ENCODE data around the gene ADRA2C. TPM values are rescaled to one million over a fixed set of nuclear protein-coding genes. Genes with fewer than 3 reads are reported as not detected.

The ADRA2C gene
- total RNA-seq, 1 donor from 2014 or later: not detected

DNA sequence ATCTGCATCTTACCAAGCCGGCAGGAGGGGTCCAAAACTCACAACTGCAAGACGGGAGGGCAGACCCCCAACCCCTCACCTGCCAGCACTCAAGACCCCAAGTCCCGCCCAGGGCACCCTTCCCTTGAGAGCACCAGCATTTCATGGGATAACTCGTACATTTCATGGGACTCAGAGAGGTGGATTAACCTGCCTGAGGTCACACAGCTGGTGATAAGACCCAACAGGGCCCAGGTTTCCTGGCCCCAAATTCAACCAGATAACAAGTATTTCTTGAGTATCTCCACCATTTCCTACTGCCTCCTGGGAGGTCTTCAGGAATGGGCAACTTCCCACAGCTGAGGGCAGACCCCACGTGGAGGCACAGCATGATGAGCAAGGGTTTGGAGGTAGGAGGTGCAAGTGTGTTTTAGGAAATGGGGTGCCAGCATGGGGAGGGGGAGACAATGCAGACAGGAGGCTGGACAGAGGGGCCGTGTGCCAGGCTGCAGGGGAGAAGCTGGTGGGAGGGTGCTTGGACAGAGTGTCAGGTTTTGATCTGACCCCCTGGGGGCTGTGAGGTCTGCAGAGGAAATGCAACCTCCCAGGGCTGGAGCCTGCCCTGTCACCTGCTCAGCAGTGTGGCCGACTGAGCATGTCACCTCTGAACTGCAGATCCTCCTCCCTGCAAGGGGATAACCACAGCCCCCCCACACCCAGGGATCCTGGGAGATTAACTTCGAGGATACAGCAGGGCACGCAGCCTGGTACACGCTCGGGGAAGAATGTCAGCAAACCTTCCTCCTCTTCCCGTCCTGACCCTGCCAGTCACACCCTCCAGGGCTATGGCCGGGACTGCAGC lies 4.4 kb downstream of the ADRA2C start:
- peaks cover 5% of the 10 kb centered on the region for H3K27me3 Mint-ChIP-seq (ENCODE audit: insufficient read depth)
- H3K27ac Mint-ChIP-seq: no peak overlapping the region
- H3K4me1 Mint-ChIP-seq (ENCODE audit: low read depth): no peaks in the 10 kb centered on the region
- no peaks in the 10 kb centered on the region for H3K9me3 Mint-ChIP-seq
- no peak for DNase-seq (ENCODE audit: low spot score)
- no peak overlapping the region for H3K4me3 Mint-ChIP-seq
- H3K36me3 Mint-ChIP-seq (ENCODE audit: low read depth): peaks cover 3% of the 10 kb centered on the region
- intact Hi-C loops (cut with micrococcal nuclease): no loop called here

DNA sequence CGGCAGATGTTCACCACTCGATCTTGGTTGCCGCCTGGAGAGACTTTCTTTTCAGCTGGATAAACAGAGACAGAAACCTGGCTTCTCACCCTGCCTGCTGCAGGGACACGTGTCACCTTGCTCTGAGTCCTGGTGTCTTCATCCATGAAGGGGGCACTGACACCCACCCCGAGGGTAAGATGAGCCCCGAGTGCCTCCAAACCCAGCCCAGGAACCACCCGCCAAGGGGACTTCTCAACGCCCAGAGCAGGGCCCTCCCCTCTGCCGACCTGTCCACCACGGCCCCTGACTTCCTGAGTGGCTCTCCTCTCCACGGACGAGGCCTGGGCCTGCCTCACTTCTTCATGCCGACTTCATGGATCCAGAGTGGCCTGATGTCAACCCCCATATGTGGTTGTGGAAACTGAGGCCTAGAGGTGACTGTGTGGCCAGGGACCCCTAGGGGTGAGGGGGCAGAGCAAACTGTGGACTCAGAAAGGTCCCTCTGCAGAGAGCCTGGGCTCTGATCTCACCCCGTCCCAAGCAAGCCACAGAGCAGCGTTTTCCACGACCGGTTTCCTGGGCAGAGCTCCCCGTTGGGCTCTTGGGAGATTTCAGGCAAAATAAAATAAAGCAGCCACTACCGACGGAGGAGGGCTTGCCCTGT lies 5.1 kb downstream of the ADRA2C start:
- Mint-ChIP-seq H3K9me3 (no peaks in the 10 kb centered on the region), H3K36me3 (ENCODE audit: low read depth) (peaks cover 3% of the 10 kb centered on the region), H3K27me3 (ENCODE audit: insufficient read depth) (peaks cover 5% of the 10 kb centered on the region), H3K4me1 (ENCODE audit: low read depth) (no peaks in the 10 kb centered on the region), H3K4me3 (no peak overlapping the region), H3K27ac (no peak overlapping the region)
- DNase-seq (ENCODE audit: low spot score): no peak
- intact Hi-C loops (cut with micrococcal nuclease): no loop called here

DNA sequence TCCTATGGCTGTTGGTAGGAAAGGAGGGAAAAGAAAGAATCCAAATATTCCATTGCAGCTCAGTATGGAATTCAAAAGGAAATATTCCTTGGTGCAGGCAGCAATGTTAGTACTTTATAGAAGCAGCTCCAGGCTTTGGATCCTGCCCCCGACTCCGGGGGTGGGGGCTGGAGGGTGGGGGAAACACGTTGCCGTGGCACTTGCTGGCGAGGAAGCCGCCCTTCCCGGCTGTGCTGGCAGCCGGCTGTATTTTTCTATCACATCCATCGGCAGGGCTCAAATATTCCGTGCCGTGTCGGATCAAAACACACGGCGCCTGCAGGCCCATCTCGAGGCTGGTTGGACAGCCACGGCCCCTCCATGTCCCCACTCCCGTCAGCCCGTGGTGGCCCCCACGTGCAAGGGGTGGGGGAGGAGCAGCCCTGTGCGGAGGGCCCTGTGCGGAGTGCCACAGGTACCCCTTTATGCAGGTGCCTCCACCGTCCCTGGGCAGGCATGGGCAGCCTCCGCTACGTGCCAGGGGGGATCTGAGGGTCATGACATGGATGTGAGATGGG lies 5.8 kb downstream of the ADRA2C start:
- intact Hi-C loops (cut with micrococcal nuclease): no loop called here
- H3K27ac Mint-ChIP-seq: no peak overlapping the region
- no peak overlapping the region for H3K4me3 Mint-ChIP-seq
- H3K9me3 Mint-ChIP-seq: no peaks in the 10 kb centered on the region
- H3K27me3 Mint-ChIP-seq (ENCODE audit: insufficient read depth): peaks cover 4% of the 10 kb centered on the region
- no peak for DNase-seq (ENCODE audit: low spot score)
- peaks cover 3% of the 10 kb centered on the region for H3K36me3 Mint-ChIP-seq (ENCODE audit: low read depth)
- H3K4me1 Mint-ChIP-seq (ENCODE audit: low read depth): no peaks in the 10 kb centered on the region

DNA sequence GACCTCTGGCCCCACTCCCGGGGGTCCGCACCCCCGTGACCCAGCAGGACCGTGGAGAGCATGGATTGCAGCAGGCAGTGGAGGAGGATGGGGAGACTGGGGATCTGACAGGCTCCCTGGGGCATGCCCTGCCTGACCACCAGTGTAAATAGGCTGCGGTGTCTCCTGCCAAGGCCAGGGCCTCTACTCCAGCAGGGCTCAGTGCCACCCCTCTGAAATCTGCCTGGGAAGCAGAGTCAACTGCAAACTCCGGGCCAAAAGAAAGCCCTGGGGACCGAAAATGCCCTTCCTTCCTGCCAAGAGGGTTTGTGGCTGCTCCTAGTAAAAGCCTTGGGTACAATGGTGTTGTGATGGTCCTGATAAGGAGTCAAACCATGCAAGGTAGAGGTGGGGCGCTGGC lies 6.4 kb downstream of the ADRA2C start:
- H3K9me3 Mint-ChIP-seq: no peaks in the 10 kb centered on the region

DNA sequence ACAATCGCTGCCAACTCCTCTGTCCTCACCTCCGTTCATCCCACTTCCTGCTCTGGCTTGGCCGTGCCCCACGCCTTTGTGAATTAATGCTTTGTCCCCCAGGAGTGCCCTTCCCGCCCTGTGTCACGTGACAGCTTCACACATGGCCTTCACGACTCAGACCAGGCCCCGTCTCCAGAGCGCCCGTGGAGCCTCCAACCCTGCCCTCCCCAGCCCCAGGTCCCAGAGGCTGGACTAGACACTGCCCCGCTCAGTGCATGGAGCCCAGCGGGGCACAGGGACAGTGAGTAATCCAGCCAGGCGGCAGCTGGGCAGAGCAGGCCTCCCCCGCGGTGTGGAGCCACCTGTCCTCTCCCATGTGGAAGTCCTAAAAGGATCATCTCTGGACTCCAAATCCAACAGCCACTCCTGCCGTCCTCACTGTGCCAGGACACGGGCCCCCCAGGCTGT lies 7.4 kb downstream of the ADRA2C start:
- no peaks in the 10 kb centered on the region for H3K27me3 Mint-ChIP-seq (ENCODE audit: insufficient read depth)
- H3K9me3 Mint-ChIP-seq: no peaks in the 10 kb centered on the region
- intact Hi-C loops (cut with micrococcal nuclease): no loop called here
- H3K4me1 Mint-ChIP-seq (ENCODE audit: low read depth): no peaks in the 10 kb centered on the region
- no peak overlapping the region for H3K4me3 Mint-ChIP-seq
- H3K36me3 Mint-ChIP-seq (ENCODE audit: low read depth): no peaks in the 10 kb centered on the region
- DNase-seq (ENCODE audit: low spot score): no peak
- no peak overlapping the region for H3K27ac Mint-ChIP-seq

More for the DNA sequence above, 6.4 kb downstream of the ADRA2C start:
- DNase-seq (ENCODE audit: low spot score): no peak
- Mint-ChIP-seq H3K4me1 (ENCODE audit: low read depth) (no peaks in the 10 kb centered on the region), H3K36me3 (ENCODE audit: low read depth) (peaks cover 2% of the 10 kb centered on the region), H3K27ac (no peak overlapping the region), H3K4me3 (no peak overlapping the region), H3K27me3 (ENCODE audit: insufficient read depth) (peaks cover 2% of the 10 kb centered on the region)
- intact Hi-C loops (cut with micrococcal nuclease): no loop called here

DNA sequence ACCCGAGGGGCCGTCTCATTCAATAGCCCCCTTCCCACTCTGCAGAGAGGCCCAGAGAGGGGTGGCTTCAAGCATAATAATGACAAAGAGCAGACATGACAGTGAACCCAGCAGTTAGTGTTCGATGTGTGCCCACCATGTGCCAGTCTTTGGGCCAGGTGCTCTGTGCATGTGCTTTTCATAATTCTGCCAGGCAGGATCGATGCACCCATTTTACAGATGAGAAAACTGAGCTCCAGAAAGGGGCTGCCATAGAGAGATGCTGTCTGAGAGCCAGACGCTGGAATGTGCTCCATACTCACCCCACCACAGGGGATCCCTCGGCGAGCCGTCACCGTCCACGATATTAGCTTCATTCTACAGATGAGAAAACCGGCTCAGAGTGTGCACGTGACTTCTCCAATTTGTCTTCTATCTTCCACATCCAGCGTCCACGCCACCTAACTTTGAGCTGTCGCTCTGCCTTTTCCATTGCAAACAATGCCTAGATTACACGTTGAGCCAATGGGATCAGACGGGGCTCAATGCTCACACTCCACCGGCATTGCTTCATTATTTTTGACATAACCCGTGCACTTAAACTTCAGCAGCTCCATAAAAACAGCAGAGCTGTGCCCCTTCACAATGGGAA lies 8.2 kb downstream of the ADRA2C start:
- Mint-ChIP-seq H3K36me3 (ENCODE audit: low read depth) (no peaks in the 10 kb centered on the region), H3K27me3 (ENCODE audit: insufficient read depth) (no peaks in the 10 kb centered on the region), H3K9me3 (no peaks in the 10 kb centered on the region), H3K4me1 (ENCODE audit: low read depth) (no peaks in the 10 kb centered on the region), H3K27ac (no peak overlapping the region), H3K4me3 (no peak overlapping the region)
- DNase-seq (ENCODE audit: low spot score): no peak
- intact Hi-C loops (cut with micrococcal nuclease): no loop called here

DNA sequence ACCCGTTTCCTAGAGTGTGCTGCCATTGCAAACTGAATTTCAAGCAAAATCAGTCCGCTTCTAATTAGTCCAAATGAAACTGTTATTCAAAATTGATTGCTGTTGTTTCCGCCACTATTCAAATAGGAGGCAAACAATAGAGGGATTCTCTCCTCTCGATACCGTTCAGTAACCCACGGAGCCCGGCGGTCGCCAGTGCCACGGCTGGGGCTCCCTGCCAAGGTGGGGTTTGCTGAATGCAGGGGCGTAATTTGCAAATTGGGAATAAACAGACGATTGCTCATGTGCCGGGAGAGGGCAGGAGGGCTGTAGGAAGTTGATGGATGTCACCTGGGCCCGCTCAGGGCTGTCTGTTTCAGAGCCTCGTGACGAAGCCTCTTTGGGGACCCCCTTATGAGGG lies 8.8 kb downstream of the ADRA2C start:
- no peaks in the 10 kb centered on the region for H3K27me3 Mint-ChIP-seq (ENCODE audit: insufficient read depth)

DNA sequence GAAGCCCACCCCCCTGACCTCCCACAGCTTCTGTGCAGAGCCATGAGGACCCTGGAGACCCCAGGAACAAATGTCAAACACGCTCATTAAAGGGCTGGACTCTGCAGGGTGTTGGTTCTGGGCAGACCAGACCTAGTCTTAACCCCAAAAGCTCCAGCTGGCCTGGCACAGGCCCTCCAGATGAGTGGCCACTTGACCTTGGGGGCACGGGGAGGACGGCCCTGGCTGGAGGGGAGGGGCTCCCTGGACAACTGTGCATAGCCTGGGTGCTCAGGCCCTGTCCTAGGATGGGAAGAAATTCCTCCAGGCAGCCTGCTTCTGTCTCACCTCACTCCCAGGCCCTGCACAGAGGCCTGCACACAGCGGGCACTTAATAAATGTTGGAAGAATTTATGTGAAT lies 9.4 kb downstream of the ADRA2C start:
- no peak for DNase-seq (ENCODE audit: low spot score)
- Mint-ChIP-seq H3K4me3 (no peak overlapping the region), H3K4me1 (ENCODE audit: low read depth) (no peaks in the 10 kb centered on the region), H3K36me3 (ENCODE audit: low read depth) (no peaks in the 10 kb centered on the region), H3K9me3 (no peaks in the 10 kb centered on the region), H3K27ac (no peak overlapping the region), H3K27me3 (ENCODE audit: insufficient read depth) (no peaks in the 10 kb centered on the region)
- intact Hi-C loops (cut with micrococcal nuclease): no loop called here

More for the DNA sequence above, 8.8 kb downstream of the ADRA2C start:
- H3K4me3 Mint-ChIP-seq: no peak overlapping the region
- DNase-seq (ENCODE audit: low spot score): no peak
- H3K36me3 Mint-ChIP-seq (ENCODE audit: low read depth): no peaks in the 10 kb centered on the region
- no peaks in the 10 kb centered on the region for H3K4me1 Mint-ChIP-seq (ENCODE audit: low read depth)
- intact Hi-C loops (cut with micrococcal nuclease): no loop called here
- H3K27ac Mint-ChIP-seq: no peak overlapping the region
- no peaks in the 10 kb centered on the region for H3K9me3 Mint-ChIP-seq

DNA sequence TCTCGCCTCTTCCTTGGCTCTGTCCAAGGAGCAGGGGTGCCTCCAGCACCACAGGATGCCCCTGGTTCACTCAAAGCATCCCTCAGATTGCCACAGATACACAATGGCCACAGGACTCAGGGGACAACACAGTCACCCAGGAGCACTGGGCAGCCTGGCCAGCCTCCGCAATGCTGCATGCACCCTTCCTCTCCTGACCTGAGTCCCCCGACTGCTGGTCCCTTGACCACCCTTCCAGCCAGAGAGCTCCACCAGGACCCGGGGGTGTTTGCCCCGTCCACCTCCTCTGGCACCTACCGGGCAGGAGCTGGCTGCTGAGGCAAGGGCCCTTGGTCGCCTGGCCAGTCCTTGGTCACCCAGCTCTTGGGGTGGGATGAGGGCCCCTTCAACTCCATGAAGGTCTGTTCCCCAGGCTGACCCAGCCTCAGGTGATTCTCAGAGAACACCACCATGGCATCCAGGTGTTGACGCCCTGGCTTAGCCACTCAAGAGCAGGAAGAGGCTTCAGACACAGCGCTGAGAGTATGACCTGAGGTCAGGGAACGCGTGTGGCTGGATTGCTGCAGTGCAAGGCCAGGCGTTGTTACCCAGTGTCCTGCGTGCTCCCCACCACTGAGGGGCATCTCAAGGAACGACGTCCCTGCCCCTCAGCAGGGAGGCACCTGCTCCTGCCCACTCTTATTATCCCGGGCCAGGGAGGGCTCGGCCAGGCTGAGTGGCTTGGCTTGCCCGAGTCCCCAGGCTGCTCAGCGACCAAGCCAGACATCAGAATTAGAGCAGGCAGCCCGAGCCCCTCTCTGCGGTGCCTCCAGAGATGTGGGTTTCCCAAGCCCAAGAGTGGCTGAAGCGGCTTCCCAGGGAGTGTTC lies 10.2 kb downstream of the ADRA2C start:
- H3K27me3 Mint-ChIP-seq (ENCODE audit: insufficient read depth): no peaks in the 10 kb centered on the region
- H3K4me1 Mint-ChIP-seq (ENCODE audit: low read depth): no peaks in the 10 kb centered on the region
- H3K9me3 Mint-ChIP-seq: no peaks in the 10 kb centered on the region
- intact Hi-C loops (cut with micrococcal nuclease): no loop called here
- H3K36me3 Mint-ChIP-seq (ENCODE audit: low read depth): no peaks in the 10 kb centered on the region
- H3K27ac Mint-ChIP-seq: no peak overlapping the region
- no peak for DNase-seq (ENCODE audit: low spot score)
- H3K4me3 Mint-ChIP-seq: no peak overlapping the region

DNA sequence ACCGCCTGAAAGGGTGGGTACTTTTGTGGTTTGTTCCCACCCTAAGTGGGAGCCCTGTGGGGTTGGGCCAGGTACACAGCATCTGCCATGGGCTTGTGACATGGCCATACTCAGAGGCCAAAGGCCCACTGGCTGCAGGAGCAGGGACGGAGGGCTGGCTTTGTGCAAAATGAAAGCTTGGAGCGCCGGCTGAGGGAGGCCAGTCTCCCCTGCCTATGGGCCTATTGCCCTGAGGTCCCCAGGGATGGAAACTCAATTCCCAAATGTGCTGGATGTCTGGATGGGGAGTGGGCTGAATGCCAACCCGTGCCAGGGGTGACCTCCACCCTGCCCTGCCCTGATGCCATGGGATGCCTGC lies 10.8 kb downstream of the ADRA2C start:
- Mint-ChIP-seq H3K4me1 (ENCODE audit: low read depth) (no peaks in the 10 kb centered on the region), H3K27ac (no peak overlapping the region), H3K9me3 (no peaks in the 10 kb centered on the region), H3K36me3 (ENCODE audit: low read depth) (no peaks in the 10 kb centered on the region), H3K27me3 (ENCODE audit: insufficient read depth) (no peaks in the 10 kb centered on the region), H3K4me3 (no peak overlapping the region)
- DNase-seq (ENCODE audit: low spot score): no peak
- intact Hi-C loops (cut with micrococcal nuclease): no loop called here

DNA sequence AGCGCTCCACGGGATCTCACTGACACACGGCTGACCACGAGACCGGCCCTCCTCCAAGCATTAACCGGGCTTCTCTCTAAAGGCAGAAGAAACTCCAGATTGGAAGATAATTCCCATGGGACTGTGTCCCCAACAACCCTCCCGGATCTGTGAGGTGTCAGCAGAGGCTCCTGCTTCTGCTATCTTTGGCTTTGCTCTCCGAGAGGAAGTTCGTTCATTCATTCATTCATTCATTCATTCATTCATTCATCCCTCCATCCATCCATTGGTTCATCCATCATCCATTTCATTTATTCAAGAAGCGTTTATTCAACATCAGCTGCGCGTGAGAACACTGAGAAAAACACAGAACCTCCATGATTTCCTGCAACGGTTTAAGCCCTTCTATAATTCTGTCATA lies 11.5 kb downstream of the ADRA2C start:
- Mint-ChIP-seq H3K9me3 (no peaks in the 10 kb centered on the region), H3K4me3 (no peak overlapping the region), H3K4me1 (ENCODE audit: low read depth) (no peaks in the 10 kb centered on the region), H3K36me3 (ENCODE audit: low read depth) (no peaks in the 10 kb centered on the region), H3K27ac (no peak overlapping the region), H3K27me3 (ENCODE audit: insufficient read depth) (no peaks in the 10 kb centered on the region)
- DNase-seq (ENCODE audit: low spot score): no peak
- intact Hi-C loops (cut with micrococcal nuclease): no loop called here

DNA sequence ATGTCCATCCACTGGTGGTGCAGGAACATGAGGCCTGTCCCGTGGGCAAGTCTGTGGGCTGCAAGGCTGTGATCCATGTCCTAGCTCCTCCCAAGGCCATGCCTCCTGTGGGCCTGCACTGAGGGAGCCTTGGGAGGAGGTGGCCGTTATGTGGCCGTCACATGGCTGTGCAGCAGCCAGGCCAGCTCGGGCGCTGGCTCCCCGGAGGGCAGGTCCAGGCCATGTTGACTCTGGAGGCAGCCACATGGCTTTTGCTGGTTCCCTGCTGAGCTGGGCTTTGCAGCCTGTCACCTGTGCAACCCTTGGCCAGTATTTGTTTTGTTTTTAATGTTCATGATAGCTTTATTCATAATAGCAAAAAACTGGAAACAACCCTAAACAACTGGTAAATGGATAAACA lies 13.3 kb downstream of the ADRA2C start:
- Mint-ChIP-seq H3K4me1 (ENCODE audit: low read depth) (no peaks in the 10 kb centered on the region), H3K27ac (no peak overlapping the region), H3K4me3 (no peak overlapping the region), H3K36me3 (ENCODE audit: low read depth) (no peaks in the 10 kb centered on the region), H3K9me3 (no peaks in the 10 kb centered on the region), H3K27me3 (ENCODE audit: insufficient read depth) (no peaks in the 10 kb centered on the region)
- no peak for DNase-seq (ENCODE audit: low spot score)
- intact Hi-C loops (cut with micrococcal nuclease): no loop called here

All from activated T-helper 1 cell treated with anti-CD3 and anti-CD28 coated beads, Interleukin-12 subunit alpha, Interleukin-12 subunit beta, Interleukin-2, Interleukin-4 antibody, amounts not matched to agents 30 ng/mL and 10 ng/mL and 1 ng/mL, durations not matched to agents 14 hours and 24 hours and 36 hours (primary cell).